ENCODE data around the gene CCNT1. TPM values are rescaled to one million over a fixed set of nuclear protein-coding genes. Genes with fewer than 3 reads are reported as not detected.

The CCNT1 gene
- total RNA-seq, 1 donor from 2014 or later: 28.9 TPM

- Mint-ChIP-seq H3K4me3 (ENCODE audit: unreplicated experiment) (no peak overlapping the region), H3K4me1 (ENCODE audit: low read depth) (peaks cover 15% of the 10 kb centered on the region), H3K9me3 (ENCODE audit: low read depth) (no peaks in the 10 kb centered on the region), H3K27ac (ENCODE audit: unreplicated experiment) (no peak overlapping the region), H3K27me3 (ENCODE audit: low read depth) (no peaks in the 10 kb centered on the region), H3K36me3 (ENCODE audit: low read depth) (peaks cover 30% of the 10 kb centered on the region)
- DNase-seq (ENCODE audit: low spot score): no peak
- no peak for TF ChIP-seq CTCF (IDR thresholded peaks at IDR 0.05)
These were observed 19.9 kb downstream of the CCNT1 start for GRCh38 chr12:48696626-48697025.

GRCh38 chr12:48695859-48696258 is 20.6 kb downstream of the CCNT1 start:
- TF ChIP-seq CTCF (IDR thresholded peaks at IDR 0.05): no peak
- H3K9me3 Mint-ChIP-seq (ENCODE audit: low read depth): no peaks in the 10 kb centered on the region
- no peak overlapping the region for H3K4me3 Mint-ChIP-seq (ENCODE audit: unreplicated experiment)
- no peak for DNase-seq (ENCODE audit: low spot score)
- no peak overlapping the region for H3K27ac Mint-ChIP-seq (ENCODE audit: unreplicated experiment)
- no peaks in the 10 kb centered on the region for H3K27me3 Mint-ChIP-seq (ENCODE audit: low read depth)
- peaks cover 31% of the 10 kb centered on the region for H3K36me3 Mint-ChIP-seq (ENCODE audit: low read depth)
- H3K4me1 Mint-ChIP-seq (ENCODE audit: low read depth): peaks cover 23% of the 10 kb centered on the region

- no peaks in the 10 kb centered on the region for H3K27me3 Mint-ChIP-seq (ENCODE audit: low read depth)
- H3K27ac Mint-ChIP-seq (ENCODE audit: unreplicated experiment): no peak overlapping the region
- H3K4me3 Mint-ChIP-seq (ENCODE audit: unreplicated experiment): no peak overlapping the region
- H3K4me1 Mint-ChIP-seq (ENCODE audit: low read depth): peaks cover 29% of the 10 kb centered on the region
- no peak for TF ChIP-seq CTCF (IDR thresholded peaks at IDR 0.05)
- no peak for DNase-seq (ENCODE audit: low spot score)
- no peaks in the 10 kb centered on the region for H3K9me3 Mint-ChIP-seq (ENCODE audit: low read depth)
- H3K36me3 Mint-ChIP-seq (ENCODE audit: low read depth): peaks cover 29% of the 10 kb centered on the region
These were observed 22.5 kb downstream of the CCNT1 start for GRCh38 chr12:48694038-48694437.

- Mint-ChIP-seq H3K9me3 (ENCODE audit: low read depth) (no peaks in the 10 kb centered on the region), H3K4me1 (ENCODE audit: low read depth) (peaks cover 29% of the 10 kb centered on the region), H3K27me3 (ENCODE audit: low read depth) (no peaks in the 10 kb centered on the region), H3K27ac (ENCODE audit: unreplicated experiment) (no peak overlapping the region), H3K36me3 (ENCODE audit: low read depth) (peaks cover 33% of the 10 kb centered on the region), H3K4me3 (ENCODE audit: unreplicated experiment) (no peak overlapping the region)
- TF ChIP-seq CTCF (IDR thresholded peaks at IDR 0.05): no peak
- no peak for DNase-seq (ENCODE audit: low spot score)
These were observed 22.9 kb downstream of the CCNT1 start for GRCh38 chr12:48693572-48693971.

GRCh38 chr12:48691826-48692487 is 24.6 kb downstream of the CCNT1 start:
- no peak overlapping the region for H3K4me3 Mint-ChIP-seq (ENCODE audit: unreplicated experiment)
- peak overlapping the region; percentile 79 for H3K27ac Mint-ChIP-seq (ENCODE audit: unreplicated experiment)
- no peaks in the 10 kb centered on the region for H3K9me3 Mint-ChIP-seq (ENCODE audit: low read depth)
- H3K27me3 Mint-ChIP-seq (ENCODE audit: low read depth): no peaks in the 10 kb centered on the region
- H3K36me3 Mint-ChIP-seq (ENCODE audit: low read depth): peaks cover 38% of the 10 kb centered on the region
- TF ChIP-seq CTCF (IDR thresholded peaks at IDR 0.05): no peak
- DNase-seq (ENCODE audit: low spot score): no peak
- H3K4me1 Mint-ChIP-seq (ENCODE audit: low read depth): peaks cover 29% of the 10 kb centered on the region

Measured in chondrocyte (in vitro differentiated cells).